EL (cell line): ENCODE results near the gene DNAI1.
"Not testable (repeated sequence)": the region's sequence is repeated elsewhere in the genome, so short reads cannot be mapped to it uniquely, and the experiment has no call there.

Experiments
- DNase-seq: peaks from one replicate; pipeline ENCODE4 v3.0.0-alpha.2; 2016

Gene DNAI1

DNA sequence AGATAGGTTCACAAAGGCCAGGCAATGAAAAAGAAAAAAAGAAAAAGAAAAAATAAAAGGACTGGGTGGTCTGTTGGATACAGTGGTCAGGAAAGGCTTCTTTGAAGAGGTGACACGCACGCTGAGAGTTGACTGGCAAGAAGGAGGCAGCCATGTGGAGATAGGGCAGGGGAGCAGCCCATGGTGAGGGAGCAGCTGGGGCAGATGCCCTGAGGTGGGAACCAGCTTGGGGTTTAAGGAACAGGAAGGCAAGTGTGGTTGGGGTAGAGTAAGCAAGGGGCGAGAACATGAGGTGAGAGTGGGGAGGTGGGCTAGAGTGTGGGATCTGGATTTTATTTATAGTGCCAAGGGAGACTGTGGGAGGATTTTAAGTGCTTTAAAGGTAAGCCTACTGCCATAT is 57.4 kb downstream of the DNAI1 start:
- no peak for DNase-seq

DNA sequence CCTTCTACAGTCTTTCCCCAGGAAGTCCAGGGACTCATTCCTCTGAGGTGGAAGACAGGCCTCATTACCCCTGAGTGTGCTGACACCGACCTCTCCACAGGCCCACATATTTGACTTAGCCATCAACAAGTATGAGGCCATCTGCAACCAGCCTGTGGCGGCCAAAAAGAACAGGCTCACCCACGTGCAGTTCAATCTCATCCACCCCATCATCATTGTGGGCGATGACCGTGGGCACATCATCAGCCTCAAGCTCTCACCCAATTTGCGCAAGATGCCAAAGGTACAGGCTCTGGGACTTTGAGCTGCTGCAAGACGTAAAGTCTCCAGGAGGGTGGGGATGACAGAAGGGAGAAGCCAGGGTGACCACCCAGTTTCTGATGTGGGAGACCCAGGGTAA is 58.6 kb downstream of the DNAI1 start:
- no peak for DNase-seq

DNA sequence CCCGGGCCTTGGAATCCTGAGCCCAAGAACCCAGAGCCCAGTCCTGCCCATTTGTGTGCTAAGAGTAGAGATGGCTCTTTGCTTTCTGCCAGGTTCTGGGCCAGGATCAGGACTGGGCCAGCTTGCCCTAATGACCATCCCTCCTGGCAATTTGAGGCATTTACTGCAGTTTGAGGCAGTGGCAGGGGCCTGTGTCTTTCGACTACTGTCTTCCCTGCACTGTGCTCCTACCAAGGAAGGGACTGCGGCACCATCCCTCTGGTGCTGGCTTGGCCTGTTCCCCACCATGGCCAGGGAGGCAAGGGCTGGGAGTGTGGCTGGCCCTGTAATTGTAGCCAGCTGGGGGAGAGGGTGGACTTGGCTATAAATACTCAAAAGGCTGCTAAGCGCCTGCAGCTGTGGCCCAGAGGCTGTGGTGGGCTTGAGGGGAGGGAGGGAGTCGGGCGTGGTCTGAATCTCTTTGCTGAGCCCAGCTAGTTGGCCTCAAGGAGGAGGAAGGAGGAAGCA is 59.6 kb downstream of the DNAI1 start:
- no peak for DNase-seq

DNA sequence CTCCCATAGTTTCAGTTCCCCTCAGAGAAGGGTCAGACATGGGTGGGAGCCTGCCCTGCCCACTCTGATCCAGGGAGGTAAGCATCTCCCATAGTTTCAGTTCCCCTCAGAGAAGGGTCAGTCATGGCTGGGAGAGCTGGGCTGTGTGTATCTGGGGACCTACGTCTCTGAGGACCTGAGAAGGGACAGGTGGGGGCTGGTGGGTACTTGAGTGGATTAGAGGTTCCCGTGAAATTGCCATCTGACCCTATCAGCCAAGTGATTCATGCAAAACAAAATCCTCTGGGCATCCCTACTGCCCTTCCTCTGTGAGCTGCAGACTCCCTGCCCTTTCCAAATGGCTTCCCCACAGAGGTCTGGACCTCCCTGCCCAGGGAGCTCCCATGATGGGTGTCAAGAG is 60.3 kb downstream of the DNAI1 start:
- no peak for DNase-seq

DNA sequence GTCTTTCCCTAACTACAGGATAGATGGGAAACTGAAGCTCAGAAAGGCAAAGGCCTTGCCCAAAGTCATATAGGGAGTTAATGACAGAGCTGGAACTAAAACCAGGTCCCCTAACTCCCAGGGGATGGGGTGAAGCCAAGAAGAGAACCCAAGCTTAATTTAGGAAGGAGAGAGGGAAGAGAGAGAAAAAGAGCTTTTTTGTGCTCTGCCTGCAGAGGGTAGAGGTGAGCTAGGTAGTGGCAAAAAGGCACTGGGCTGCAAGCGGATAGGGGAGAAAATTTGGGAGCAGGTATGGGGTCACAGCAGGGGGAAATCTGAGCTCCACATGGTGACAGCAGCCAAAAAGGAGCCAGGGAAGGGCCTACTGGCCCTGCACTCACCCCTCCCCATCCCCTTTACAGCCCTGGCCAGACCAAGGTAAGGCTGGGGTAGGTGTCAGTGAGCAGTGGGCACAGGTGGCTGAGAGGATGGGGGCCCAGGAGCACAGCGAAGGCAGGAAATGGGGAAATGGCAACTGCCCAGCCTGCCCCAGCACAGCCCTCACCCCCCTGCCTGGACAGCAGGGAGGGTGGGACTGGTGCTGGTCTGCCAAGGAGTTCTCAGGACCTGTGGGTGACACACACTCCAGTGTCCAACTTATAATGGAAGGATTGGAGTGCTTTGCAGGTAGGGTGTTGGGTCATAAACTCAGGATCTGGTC is 60.9 kb downstream of the DNAI1 start:
- no peak for DNase-seq

DNA sequence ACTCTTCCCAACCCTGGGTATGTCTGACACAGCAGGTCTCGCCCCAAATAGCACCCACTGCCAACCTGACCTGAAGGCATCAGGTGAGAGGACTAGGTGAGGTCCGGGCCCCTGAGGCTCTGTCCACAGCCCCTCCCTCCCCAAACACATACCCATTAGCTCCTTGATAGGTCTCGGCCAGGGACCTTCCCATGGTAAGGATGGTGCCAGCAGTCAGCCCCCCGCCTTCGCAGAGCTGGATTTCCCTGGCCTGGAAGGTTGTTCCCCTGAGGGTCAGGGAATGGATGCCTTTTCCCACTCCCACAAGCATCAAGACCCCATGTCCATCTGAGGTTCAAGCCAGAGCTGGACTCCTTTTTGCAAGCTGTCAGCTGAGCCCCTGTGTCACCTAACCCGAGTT is 61.5 kb downstream of the DNAI1 start:
- no peak for DNase-seq

DNA sequence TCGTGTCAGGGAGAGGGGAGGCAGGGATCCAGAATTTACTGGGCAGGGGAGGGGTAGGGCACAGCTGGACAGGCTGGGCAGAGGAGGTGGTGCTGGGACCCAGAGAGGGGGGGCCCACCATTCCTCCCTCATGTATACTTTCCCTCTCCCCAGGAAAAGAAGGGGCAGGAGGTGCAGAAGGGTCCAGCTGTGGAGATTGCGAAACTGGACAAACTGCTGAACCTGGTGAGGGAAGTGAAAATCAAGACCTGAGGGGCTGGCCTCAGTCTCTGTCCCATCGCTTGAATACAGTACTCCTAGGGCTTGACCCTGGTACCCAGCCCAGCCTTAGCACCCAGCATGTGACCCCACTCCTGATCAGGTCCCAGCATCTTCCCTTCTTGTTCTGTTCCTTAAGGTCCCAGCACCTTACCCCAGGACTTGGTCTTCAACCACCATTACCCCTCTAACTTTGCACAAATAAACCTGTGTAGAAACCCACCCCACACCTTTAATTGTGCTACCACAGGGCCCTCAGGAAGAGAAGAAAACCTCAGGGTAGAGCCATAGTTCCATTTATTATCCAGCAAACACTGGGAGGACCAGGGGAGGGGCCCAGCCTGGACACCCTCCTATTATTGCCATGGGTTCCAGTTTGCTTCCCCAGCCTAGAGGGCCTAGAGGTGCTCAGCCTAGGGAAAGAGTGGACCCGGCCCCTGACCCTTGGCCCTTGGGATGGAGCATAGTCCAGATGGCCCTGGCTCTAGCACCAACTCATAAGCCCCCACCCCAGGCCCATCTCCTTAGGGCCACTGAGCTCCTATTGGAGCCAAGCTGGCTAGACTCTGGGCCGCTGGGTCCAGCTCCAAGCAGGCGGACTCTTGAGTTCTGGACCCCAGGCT is 62.1 kb downstream of the DNAI1 start:
- no peak for DNase-seq

DNA sequence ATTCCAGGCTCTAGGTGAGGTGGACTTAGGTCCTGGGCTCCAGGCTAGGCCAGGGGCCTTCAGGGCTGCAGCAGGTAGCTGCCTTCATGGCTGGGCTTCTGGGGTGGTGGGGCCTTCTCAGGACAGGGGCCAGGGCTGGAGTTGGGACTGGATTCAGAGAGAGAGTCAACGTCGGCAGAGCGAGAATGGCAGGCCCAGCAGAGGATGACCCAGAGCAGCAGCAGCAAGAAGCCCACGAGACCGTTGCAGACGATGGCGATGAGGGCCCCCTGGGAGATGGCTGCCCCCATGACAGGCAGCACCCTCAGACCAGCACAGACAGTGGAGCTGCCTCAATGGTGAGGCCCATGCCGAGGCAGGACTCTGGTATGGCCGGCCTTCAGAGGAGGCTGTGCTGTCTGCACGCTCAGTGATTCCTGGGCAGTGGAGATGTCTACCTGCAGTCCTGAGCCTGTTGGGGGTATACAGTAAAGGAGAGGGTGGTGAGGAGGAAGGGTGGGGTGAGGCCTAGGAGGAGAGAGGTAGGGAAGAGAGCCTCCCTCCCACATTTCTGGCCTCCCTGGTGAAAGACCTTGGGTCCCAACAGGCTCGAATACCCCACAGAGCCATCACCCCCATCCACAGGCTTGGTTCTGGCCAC is 62.9 kb downstream of the DNAI1 start:
- no peak for DNase-seq

DNA sequence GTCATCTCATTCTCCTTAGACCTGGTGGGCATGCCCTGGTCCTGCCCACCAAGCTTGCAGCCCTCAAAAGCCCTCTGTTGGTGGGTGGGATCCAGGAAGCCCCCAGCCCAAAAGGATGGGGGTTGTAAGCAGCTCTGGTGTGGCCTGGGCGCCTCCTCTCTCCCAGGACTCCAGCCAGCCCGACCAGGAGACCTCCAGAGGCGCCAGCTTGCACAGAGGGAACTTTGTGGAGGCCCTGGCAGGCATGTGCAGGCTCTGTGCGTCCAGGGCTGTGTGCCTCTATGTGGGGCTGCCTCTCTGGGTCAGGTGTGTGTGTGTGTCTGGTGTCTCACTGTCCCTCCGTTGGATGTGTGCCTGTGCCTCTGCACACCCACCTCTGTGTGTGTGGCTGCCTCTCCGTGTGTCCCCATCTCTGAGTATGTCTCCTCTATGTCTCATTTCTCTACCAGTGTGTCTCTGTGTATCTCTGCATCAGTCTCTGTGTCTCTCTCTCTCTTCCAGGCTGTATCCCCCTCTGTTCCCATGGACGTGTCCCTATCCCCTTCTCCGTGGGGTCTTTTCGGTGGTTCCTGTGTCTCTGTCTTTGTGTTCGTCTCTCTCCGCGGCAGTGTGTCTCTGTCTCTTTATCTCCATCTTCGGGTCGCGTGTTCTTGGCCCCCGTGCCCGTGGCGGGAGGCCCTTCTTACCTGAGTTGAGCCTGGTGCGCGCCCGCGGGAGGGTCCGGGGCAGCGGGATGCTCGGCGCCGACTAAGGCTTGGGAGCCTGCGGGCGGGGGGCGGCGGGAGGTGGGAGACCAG is 63.7 kb downstream of the DNAI1 start:
- DNase-seq: no peak

DNA sequence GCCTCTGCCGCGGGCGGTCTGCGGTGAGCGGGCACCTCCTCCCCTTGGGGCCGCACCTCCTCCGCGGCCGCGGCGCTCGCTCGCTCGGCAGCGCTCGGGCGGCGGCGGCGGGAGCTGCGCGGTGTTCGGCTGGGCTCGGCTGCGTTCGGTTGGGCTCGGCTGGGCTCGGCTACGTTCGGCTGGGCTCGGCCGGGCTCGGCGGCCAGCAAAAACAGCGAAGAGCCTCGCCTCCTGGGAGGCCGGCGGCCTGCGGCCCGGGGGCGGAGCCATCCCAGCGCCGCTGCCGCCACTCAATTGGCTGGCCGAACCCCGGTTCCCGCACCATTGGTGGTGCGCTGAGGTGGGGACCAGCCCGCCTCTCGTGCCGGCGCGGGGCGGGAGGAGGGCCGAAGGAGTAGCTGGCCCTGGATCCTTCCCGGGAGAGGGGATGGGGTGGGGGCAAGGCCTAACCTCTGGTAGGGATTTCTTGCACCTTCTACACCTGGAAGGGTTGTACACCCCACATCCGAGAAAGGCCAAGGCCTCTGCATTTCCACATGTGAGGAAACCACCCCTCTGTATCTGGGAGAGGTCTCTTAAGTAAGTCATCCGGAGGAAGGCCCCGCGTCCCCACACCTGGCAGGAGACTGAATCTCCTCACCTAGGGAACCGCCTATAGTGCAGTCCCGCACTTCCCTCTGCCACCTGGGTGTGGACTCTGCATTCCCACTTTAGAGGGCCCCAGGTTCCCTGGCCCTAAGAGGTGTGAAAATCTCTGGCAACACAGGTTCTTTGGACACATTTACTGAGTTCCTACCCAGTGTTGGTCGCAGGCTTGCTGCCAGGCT is 64.6 kb downstream of the DNAI1 start, which contains the start of gene ENHO:
Gene ENHO (minus strand): TSS at position 20 of the 827 bp plus-strand sequence. CDS start 1,295 bp downstream, outside the sequence.
- DNase-seq: peak; percentile 90

DNA sequence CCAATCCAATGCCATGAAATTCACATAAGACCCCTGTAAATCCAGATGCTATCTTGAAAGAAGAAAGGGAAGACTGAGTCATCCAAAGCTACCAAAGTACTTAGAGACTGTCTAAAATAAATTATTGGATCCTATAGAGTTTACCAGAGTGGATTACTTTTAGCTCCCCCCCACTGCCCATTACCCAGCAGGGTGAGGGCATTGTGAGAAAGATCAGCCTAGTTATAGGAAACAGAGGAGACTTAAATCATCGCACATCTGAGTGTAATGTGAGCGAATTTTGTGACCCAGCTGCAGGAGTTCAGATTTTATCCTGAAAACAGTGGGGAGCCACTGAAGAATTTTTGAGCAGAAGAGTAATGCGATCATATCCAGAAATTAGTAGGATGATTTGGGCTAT is 65.7 kb downstream of the DNAI1 start:
- no peak for DNase-seq

DNA sequence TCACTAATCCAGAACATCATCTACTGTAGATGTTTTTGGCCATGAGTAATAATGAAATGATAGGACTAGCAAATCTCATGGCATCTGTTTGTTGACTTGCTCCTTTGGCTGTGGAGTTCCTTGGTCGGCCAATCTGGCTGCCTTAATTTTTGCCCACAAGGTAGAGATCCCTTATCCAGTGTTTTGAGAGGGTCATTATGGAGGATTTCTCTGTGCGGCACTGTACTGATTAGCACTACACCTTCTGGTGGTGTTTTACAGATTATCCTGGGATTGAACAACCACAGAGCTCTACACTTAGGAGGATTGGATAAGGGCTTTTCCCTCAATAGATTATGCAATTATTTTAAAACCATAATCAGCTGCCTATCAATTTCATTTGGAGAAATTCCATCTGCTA is 67.4 kb downstream of the DNAI1 start:
- no peak for DNase-seq

DNA sequence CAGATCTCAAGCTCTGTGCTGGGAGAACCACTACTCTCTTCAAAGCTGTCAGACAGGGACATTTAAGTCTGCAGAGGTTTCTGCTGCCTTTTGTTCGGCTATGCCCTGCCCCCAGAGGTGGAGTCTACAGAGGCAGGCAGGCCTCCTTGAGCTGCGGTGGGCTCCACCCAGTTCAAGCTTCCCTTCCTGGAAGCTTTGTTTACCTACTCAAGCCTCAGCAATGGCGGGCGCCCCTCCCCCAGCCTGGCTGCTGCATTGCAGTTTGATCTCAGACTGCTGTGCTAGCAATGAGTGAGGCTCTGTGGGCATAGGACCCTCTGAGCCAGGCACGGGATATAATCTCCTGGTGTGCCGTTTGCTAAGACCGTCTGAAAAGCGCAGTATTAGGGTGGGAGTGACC is 73.4 kb downstream of the DNAI1 start:
- not testable (repeated sequence) for DNase-seq

DNA sequence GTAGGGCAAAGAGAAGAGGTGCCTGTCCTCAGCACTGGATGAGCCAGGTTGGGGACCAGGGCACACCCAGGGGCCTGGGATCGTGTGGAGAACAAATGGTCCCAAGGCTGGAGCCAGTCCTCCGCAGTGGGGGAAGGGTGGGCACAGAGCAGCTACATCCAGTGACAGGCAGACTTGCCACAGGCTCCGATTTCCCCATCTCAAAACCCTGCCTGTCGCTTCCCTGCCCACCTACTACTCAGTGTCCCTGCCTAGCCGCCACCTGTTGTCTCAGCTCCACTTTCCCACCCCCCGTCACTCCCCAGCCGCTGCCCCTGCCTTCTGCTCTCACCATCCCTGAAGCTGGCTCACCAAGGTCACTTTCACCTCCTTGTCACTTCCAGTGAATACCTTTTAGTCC is 78.1 kb downstream of the DNAI1 start:
- no peak for DNase-seq

DNA sequence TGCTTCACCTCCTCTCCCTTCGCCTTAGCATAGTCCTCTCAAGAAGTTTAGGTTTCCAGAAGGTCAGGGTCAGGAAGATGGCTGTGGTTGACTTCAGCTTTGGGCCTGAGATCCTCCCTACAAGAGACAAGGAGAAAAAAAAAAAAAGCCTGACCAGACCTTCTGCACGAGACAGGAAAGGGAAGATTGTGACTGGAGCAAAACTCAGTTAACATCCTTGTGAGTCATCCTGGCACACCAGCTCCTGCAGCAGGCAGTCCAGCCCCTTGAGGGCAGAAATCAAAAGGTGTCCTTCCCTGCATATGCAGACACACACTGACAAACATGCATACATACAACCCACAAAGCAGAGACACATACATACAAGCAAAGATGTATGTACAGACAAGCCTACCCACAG is 82.2 kb downstream of the DNAI1 start:
- peak; percentile 68 for DNase-seq

DNA sequence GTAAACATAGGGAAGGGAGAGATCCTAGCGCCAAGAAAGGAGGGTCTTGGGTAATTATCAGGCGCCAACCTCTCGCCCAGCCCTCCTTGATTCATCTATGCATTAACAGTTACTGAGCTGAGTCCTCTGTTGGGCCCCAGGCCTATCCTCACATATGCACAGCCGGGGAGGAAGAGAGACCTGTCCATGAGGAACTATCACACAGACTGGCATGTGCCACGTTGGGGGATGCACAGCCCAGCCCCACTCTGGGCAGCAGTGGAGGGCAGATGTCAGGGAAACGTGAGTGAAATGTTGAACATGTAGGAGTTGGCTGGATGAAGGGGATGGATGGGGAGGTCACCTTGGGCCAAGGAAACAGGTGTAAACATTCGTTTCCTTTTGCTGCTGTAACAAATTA is 82.9 kb downstream of the DNAI1 start:
- no peak for DNase-seq

DNA sequence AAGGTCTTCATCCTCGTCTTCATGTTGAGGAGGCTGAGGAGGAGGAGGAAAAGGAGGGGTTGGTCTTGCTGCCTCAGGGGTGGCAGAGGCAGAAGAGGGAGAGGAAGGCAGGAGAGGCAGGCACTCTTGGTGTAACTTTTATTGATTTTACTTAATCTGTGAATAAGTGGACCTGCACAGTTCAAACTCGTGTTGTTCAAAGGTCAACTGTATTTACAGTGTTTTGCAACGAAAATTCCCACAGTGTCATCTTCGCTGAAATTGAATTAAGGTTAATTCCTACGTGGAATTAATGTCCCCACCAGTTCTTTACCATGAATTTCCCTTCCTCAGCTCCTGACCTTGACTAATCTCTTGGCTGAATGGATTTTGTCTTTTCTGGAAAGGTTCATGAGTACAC is 85.4 kb downstream of the DNAI1 start:
- DNase-seq: no peak

DNA sequence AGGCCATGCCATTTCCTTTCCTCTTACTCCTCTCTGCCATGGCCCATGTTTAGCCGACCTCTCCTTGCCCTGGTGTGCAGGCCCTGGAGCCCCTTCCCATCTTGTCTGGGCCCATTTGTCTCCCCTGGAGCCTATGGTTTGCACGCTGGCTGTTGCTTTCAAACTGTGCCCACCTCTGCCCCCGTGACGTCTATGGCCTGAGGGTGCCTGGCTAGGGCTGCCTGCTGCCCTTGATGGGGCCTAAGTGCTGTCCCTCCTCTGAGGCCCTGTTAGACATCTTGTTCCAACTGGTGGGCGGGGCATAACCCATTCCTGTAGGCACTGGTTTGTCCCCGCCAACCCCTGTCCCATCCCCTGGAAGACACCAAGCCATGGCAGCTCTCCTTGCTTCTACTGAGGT is 86.9 kb downstream of the DNAI1 start:
- no peak for DNase-seq

DNA sequence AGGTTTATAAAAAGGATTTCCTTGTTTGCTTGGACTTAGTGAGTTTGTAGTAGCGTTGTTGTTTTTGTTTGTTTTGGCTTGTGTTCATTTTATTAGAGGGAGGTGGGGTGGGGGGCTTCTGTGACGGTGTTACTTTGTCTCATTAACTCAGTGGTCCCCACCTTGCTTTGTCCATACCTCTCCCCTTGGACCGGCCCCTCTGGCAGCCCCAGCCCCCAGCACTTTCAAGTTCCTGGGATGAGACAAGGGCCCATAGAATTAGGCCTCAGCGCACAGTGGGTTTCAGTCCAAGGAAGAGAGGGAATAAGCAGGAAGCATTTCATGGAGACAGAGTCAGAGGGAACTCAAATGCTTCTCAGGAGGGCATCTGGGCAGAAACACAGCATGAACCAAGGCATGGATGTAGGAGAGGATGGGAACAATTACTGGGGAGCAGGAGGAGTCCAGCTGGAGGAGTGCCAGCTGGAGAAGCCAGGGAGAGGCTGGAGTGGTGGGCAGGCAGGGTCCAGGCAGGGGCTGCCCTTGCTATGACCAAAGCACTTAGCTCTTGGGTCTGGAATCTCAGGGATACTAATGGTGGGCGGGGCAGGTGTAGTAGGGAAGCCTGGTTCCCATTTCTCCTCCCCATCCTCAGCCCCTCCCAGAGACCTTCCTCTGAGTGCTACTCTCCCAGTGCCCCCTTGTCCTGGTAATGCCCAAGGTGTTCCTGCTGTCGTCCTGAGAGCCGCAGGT is 87.7 kb downstream of the DNAI1 start:
- no peak for DNase-seq

DNA sequence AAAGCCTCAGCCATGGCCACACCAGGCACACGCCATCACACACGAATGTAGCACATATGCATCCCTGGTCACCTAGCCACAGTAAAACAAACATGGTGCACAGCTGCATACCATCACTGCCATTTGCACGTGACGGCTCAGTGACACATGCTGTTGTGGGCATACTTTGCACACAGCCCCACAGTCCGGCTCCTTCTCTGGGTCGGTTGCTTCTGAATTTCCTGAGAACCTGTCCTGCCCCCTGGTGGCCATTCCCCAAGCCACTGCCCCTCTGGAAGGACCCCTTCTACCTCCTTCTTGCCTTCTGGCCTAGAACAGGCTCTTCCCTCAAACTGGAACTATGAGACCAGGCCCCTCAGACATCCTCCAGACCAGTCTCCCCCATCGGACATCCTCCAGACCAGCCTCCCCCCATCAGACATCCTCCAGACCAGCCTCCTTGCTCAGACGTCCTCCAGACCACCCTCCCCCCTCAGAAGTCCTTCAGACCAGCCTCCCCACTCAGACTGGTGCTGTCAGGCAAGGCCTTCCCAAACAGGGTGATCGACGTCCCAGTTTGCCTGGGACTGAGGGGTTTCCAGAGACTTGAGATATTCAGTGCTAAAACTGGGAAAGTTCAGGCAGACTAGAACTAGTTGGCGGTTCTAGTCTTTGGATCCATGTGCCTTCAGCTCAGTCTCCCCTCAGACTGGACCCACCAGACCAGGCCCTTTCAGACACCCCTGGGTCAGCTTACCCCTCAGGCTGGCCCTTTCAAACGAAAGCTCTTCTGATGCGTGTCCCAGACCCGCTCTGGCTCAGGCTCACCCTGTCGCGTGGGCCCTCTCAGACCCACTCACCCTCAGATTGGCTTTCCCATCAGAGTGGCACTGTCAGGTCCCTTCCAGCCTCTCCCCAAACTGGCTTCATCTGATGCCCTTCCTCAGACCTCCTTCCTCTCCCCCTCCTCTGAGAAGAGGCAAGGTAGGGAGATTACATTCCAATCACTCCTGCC is 88.5 kb downstream of the DNAI1 start:
- DNase-seq: peak; percentile 73
